ES-I3 (cell line): ENCODE data around the gene GPRC5C.
A peak's percentile ranks its signal among the peaks of the same experiment; 100 is the strongest.

Source experiments
- H3K36me3 ChIP-seq: 2 replicates; pipeline ENCODE4 v1.6.1; 2013; ENCODE audit warnings: mild to moderate bottlenecking, low read length, control low read depth, moderate library complexity; ENCODE audit not compliant: insufficient read depth
- H3K4me1 ChIP-seq: 2 replicates; pipeline ENCODE4 v1.6.1; 2013; ENCODE audit warnings: mild to moderate bottlenecking, control low read depth, low read length; ENCODE audit not compliant: insufficient read depth
- H3K9ac ChIP-seq: 2 replicates; pipeline ENCODE4 v1.6.1; 2013; ENCODE audit warnings: low read depth, mild to moderate bottlenecking, low read length, moderate library complexity
- H3K9me3 ChIP-seq: 2 replicates; pipeline ENCODE4 v1.6.1; 2013; ENCODE audit warnings: mild to moderate bottlenecking, low read length, moderate library complexity; ENCODE audit not compliant: control insufficient read depth, insufficient read depth

Gene GPRC5C

DNA sequence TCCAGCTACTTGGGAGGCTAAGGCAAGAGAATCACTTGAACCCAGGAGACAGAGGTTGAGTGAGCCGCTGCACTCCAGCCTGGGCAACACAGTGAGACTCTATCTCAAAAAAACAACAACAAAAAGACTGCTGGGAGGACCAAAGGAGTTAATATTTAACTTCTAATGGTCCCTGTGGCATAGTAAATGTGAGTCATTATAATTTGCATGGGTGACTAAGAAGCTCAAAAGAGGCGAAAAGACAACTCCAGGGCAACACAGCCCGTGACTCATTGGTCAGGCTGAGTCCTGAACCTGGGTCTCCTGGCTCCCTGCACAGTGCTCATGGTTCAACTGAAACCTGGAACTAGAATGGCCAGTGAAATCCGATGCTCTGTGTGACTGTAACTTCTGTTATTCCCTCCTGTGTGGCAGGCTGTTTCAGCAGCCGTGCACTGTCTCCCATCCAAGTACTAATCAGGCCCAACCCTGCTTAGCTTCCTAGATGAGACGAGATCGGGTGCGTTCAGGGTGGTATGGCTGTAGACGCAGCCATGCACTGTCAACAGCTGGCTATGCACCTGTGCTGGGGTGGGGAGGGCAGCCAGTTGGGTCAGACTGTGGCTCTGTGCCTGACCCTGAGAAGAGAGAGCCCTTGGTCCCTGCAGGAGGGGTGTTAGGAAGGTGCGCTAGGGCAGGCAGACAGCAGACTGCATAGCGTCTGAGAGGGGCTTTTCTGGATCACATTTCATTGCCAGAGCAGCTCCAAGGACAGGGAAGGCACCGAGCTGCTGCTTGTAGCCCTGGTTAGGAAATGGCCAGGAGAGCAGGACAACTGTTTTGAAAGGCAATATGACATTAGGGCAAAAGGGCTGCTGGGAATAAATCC is 14.5 kb upstream of the GPRC5C start:
- Histone ChIP-seq H3K36me3 (no peaks in the 10 kb centered on the region; the same call in 1 of the 2 replicates), H3K4me1 (peaks cover 7% of the 10 kb centered on the region; the same call in 1 of the 2 replicates), H3K9me3 (no peaks in the 10 kb centered on the region), H3K9ac (no peak overlapping the region)

DNA sequence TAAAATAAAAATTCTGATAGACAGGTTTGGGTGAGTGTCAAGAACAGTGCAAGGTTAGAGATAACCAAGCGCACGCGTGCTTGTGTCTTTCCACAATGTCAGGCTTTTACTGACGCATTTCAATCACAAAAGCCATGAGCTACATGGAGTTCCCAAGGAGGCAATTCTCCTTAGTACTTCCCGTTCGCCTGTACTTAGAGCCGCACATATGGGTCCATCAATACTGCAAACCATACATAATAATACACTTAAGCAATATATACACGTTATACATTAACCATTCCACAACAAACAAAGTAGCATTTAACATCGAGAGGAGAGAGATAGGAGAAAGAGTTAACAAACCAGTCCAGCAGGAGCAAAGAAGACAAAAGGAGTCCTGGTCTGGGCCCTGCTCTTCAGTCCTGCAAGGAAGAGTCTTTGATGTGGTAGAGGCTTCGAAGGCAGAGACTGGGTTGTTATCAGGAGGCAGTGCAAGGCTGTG is 11.9 kb upstream of the GPRC5C start:
- Histone ChIP-seq H3K36me3 (no peaks in the 10 kb centered on the region), H3K4me1 (peaks cover 7% of the 10 kb centered on the region; the same call in 1 of the 2 replicates), H3K9ac (no peak overlapping the region), H3K9me3 (no peaks in the 10 kb centered on the region)

DNA sequence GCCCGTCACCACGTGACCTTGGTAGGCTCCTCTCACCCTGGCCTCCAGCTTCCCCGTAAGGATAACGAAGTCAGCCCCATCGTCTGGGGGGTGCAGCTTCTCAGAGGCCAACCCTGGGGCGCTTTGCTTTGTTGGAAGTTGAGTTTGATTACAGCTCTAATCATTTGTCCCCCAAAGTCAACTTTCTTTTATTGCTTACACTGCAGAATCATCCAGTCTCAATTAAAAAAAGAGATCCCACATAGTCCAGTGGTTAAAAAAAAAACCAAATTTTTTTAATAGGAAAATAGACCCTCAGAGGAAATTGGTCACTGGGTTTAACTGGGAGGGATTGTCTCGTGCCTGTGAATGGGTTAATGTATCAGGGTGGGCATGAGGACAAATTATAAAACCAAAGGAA is 7.8 kb upstream of the GPRC5C start:
- no peaks in the 10 kb centered on the region for H3K9me3 ChIP-seq
- H3K9ac ChIP-seq: no peak overlapping the region
- peaks cover 17% of the 10 kb centered on the region for H3K4me1 ChIP-seq
- H3K36me3 ChIP-seq: no peaks in the 10 kb centered on the region

DNA sequence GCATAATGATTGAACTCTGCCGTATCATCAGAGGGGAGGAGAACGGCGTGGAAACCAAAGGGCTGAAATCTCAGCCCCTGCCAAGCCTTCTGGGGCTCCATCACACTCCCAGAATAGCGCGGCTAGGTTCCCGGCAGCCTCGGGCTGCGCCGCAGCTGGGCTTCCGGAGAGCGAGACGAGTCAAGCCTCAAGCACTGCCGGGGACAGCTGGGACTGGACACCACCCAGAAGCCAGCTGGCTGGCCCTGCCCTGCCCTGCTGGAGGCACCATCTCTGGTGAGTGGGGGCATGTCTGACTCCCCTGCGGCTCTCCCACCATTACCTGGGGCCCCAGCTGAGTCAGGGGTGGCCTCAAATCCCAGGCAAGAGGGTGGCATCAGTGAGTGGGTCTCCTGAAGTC is 7.2 kb upstream of the GPRC5C start:
- H3K9ac ChIP-seq: no peak overlapping the region
- H3K4me1 ChIP-seq: peaks cover 22% of the 10 kb centered on the region
- no peaks in the 10 kb centered on the region for H3K9me3 ChIP-seq
- no peaks in the 10 kb centered on the region for H3K36me3 ChIP-seq

DNA sequence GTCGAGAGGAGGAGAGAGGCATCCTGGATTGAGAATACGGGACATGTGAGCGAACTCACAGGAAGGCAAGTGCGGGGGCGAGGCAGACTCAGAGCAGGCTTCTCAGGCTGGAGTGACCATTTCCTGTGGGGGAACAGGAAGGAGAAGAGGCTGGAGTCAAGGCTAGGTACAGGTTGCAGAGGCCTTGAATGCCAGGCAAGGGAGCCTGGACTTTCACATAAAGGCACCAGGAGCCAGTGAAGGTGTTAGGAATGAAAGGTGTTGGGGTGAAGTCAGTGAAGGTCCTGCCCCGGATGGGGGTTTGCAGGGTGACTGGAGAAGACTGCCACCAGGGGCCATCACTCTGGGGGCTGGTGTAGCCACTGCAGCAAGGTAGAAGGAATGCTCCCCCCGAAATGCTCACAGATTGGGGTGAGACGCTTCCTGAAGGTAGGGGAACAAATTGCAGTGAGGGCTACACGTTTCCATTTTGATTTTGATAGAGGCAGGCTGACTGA is 5.3 kb upstream of the GPRC5C start:
- H3K36me3 ChIP-seq: no peaks in the 10 kb centered on the region
- H3K9ac ChIP-seq: no peak overlapping the region
- peaks cover 22% of the 10 kb centered on the region for H3K4me1 ChIP-seq

DNA sequence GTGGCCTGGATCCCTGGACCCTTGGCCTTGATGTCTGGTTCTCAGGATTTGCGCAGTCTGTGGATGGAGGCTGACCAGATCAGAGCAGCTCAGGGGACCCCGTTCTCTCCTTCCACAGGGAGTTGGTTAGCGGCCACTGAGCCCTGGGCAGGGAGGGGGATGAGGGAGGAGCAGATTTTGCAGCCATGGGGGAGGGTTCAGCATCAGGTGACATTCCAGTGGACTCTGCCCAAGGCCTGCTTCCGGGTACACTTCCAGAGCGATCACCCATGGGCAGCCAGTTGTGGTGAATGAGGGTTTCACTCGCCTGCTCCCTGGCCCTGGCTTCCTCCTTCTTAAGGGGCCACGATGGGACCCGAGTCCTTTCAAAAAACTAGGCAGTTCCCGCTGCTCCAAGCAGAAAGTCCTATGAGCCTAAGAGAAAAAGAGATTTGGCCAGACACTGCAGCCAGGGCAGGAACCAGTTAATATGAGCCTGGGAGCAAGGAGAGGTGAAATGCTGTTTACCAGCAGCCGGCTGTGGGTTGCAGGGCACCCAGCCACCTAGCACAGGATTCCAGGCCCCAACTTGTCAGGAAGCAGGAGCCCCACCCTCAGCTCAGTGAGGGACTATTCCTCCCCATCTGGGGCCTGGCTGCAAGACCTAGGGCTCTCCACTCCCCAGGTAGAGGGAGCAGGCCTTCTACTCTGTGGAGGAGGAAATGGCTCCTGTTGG is 4.7 kb upstream of the GPRC5C start:
- Histone ChIP-seq H3K9me3 (no peaks in the 10 kb centered on the region), H3K36me3 (no peaks in the 10 kb centered on the region), H3K9ac (no peak overlapping the region), H3K4me1 (peaks cover 22% of the 10 kb centered on the region)

More for the DNA sequence above, 5.3 kb upstream of the GPRC5C start:
- H3K9me3 ChIP-seq: no peaks in the 10 kb centered on the region

DNA sequence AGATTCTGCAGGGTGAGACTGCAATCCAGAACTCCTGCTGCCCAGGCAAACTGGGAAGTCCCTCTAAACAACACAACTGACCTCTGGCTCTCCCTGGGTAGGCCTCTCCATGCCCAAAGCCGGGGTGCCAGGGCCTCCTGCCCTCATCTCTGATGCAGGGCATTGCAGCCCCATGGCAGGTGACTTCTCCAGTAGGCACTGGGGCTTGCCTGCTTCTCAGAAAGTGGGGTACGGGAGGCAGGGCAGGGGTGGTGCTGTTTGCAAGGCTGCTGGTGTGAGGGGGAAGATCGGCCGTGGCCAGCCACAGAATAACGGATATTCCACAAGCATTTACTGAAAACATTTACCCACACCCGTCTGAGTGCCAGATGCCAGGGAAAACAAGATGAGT is 4.1 kb upstream of the GPRC5C start:
- Histone ChIP-seq H3K36me3 (no peaks in the 10 kb centered on the region), H3K9me3 (no peaks in the 10 kb centered on the region), H3K4me1 (peaks cover 22% of the 10 kb centered on the region), H3K9ac (no peak overlapping the region)

DNA sequence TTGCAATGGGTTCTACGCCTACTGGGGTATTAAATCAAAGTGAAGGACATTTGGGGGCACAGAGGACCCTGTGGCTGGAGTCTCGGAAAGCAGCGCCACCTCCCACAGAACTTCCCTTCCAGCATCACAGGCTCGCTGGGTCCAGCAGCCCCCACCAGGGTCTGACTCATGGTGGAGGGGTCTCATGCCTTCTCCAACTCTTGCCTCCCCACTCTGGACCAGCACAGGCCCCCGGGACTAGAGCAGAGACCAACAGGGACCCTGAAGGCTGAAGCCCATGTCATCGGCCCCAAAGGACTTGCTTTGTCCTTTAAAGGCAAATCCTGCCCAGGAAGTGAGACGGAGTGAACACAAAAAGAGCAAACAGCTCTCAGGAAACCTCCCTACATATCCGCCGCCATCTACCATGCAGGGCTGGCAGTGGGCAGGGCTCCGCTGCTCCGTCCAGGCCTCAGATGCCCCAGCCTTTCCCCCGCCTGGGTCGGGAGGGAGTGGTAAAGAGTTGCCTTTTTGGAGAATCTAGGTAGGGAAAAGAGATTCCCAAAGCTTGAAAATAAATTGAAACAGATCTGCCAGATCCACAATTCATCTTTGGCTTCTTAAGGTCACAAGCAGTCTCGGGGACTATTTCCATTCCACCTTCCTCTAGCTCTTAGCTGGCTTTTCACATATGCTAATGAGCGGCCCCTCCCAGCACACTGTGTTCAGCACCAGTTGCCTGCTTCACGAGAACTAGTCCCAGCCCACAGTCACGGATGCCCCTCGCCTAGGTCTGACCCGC is 2.1 kb upstream of the GPRC5C start:
- Histone ChIP-seq H3K36me3 (no peaks in the 10 kb centered on the region), H3K4me1 (peaks cover 30% of the 10 kb centered on the region), H3K9ac (peak overlapping the region; percentile 86), H3K9me3 (no peaks in the 10 kb centered on the region)

DNA sequence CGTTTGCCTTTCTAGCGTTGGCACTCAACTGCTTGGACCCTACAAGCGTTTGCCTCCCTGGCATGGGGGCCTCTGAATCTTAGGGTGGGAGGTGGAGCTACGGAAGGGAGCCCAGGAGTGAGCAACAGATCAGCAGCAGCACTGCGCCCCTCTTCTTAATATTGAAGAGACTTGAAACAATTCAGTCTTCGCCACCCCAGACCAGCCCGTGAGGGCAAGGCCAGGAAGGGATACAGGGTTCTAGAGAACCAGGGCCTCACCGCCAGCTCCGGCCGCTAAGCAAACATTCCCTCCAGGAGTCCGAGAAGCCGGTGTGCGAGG is 1.5 kb upstream of the GPRC5C start:
- Histone ChIP-seq H3K9me3 (no peaks in the 10 kb centered on the region), H3K9ac (peak overlapping the region; percentile 86), H3K4me1 (peaks cover 30% of the 10 kb centered on the region), H3K36me3 (no peaks in the 10 kb centered on the region)

DNA sequence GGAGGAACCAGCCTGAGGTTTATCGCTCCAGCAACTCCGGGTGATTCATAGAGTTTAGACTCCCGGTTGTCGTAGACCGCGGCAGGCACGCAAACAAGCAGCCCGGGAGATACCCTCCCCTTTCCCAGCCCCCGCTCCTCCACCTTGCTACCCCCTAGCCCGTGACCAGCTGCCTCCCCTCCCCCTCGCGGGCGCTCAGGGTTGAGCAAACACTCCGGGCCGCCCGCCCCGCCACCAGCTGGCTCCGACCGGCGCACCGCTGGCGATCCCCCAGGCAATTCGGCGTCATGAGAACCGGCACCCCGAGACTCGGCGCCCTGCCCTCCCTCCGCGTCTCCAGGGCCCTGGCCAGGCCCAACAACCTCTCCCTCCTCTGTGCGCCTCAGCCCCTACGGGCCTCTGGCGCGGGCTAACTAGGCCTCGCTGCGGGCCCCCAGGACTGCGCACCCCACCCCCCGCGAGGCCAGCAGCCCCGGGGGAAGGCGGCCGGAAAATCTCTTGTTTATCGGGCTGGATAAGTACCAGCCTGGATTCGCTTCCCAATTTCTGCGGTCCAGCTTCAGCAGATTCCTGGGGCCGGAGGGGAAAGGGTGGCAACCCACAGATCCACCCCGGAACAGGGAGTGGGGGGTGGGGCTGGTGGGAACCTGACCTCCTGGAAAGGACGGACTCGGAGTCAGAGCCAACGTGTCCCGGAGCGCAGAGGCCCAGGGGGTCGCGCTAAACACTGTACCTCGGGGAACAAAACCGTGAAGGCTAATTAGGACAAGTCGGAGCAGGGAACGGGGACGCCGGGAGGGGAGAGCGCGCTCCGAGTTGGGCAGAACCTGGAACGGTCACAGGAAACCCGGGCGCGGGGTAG is 951 bp upstream of the GPRC5C start:
- Histone ChIP-seq H3K9ac (peak overlapping the region; percentile 86), H3K4me1 (peaks cover 32% of the 10 kb centered on the region), H3K36me3 (no peaks in the 10 kb centered on the region), H3K9me3 (no peaks in the 10 kb centered on the region)

DNA sequence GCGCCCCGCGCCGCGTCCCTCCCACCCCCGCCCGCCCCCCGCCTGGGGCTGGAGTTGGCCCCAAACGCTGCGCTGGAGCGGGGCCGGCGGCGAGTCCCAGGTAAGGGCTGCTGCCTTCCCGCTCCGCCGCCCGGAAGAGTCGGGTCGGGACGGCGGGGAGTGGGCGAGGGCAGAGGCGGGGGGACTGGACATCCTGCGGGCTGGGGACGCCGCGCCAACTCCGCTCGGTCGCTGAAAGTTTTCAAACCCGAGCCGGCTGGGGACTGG is 469 bp downstream of the GPRC5C start:
- H3K9me3 ChIP-seq: no peaks in the 10 kb centered on the region
- H3K36me3 ChIP-seq: no peaks in the 10 kb centered on the region
- H3K9ac ChIP-seq: peak overlapping the region; percentile 76; the same call in 1 of the 2 replicates
- H3K4me1 ChIP-seq: peaks cover 26% of the 10 kb centered on the region

DNA sequence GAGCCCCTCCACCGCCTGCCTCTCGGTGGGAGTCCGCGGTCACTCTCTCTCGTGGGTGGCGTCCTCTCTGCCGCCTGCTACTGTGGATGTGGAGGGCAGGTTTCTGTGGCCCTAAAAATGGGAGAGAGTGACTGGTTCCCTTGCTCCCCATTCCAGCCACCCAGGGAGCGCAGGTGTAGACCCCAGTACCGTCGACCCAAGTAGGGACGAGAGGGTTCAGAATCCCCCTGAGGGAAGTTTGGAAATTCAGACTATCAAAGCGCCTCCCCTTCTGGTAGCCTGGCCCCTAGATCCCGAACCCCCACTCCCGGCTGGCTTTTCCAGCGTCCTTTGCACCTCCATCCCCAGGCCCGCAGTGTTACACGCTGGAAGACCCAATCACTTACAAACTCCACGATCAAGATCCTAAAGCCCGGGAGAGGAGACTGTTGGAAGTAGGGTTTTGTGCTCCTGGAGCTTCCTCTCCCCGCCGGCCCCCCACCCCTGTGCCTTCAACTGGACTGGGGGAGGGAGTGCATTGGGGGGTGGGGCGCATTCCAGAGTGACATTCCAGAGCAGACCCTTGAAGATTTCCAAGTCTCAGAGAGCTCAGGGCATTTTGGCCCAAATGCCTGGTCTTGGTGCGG is 991 bp downstream of the GPRC5C start:
- Histone ChIP-seq H3K36me3 (no peaks in the 10 kb centered on the region), H3K9me3 (no peaks in the 10 kb centered on the region), H3K9ac (peak overlapping the region; percentile 76)

DNA sequence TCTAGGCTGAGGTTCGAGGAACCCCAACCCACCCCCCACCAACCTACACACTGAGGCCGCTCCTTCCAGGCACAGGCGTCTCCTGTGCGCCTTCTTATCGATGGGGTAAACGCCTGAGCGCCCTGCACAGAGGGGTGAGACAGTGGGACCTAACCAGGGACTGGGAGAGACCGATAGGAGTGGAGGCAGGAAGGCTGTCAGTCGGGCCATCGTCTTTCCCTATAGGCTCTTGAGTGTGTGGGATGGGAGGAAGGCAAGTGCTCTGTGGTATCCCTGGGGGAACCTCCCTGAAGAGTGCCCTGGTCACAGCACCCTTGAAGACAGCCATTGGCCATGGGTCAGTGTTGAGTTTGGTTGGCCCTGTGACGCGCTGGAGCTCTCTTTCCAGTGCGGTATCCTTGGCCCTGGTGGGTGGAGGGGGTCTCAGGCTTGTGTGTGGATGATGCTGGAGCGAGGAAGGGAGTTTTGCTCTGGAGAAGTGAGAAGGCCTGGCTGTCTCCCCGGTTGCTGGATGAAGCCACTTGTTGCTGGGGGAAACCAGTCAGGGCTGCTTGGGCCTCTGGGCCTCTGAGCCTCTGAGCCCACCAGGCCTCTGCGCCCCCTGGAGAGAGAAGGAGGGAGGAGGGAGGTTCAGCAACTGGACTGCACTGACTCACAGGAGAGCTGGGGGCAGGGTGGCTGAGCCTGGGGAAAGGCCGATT is 1.7 kb downstream of the GPRC5C start:
- H3K9ac ChIP-seq: peak overlapping the region; percentile 76; the same call in 1 of the 2 replicates
- H3K36me3 ChIP-seq: no peaks in the 10 kb centered on the region
- no peaks in the 10 kb centered on the region for H3K9me3 ChIP-seq
- H3K4me1 ChIP-seq: peaks cover 20% of the 10 kb centered on the region

More for the DNA sequence above, 991 bp downstream of the GPRC5C start:
- peaks cover 21% of the 10 kb centered on the region for H3K4me1 ChIP-seq
